DND-41 (cell line): ENCODE measurements around the gene ACTL10.

Experiments
- CTCF ChIP-seq: IDR thresholded peaks from 2 replicates; pipeline ENCODE4 v1.5.1; 2012; ENCODE audit warnings: borderline replicate concordance, low read length, moderate library complexity, mild to moderate bottlenecking; ENCODE audit not compliant: poor library complexity, severe bottlenecking; ENCODE audit errors: extremely low read depth
- EZH2 ChIP-seq: IDR thresholded peaks from 3 replicates; pipeline ENCODE4 v1.6.1; 2012; ENCODE audit warnings: borderline replicate concordance, low read depth, mild to moderate bottlenecking, moderate library complexity, low read length, inconsistent platforms; ENCODE audit not compliant: severe bottlenecking

GRCh38 chr20:33640287-33640686 lies 26.5 kb upstream of the ACTL10 start:
- TF ChIP-seq CTCF = no peak
- TF ChIP-seq EZH2 = no peak
